ENCODE results near the gene NCEH1. TPM values are rescaled to one million over a fixed set of nuclear protein-coding genes. Genes with fewer than 3 reads are reported as not detected.

The NCEH1 gene
- total RNA-seq, 1 experiment from 2014 or later, result 73.0 TPM

- ATAC-seq (no peak), DNase-seq (ENCODE audit: low read depth, low spot score) (no peak)
- ChIA-PET CTCF (no interaction called here), POLR2A (interaction anchor here (0.6 kb wide), 1 partner anchor 30 kb away, joined by 4 read pairs; no protein-coding TSS in a partner anchor)
- BruUV-seq (replicated peaks), result no TSS peak
- H3K4me3 ChIP-seq (ENCODE audit: low read depth in 2 of 2, low read length in 2 of 2), result no peak overlapping the region
- H3K4me1 ChIP-seq (ENCODE audit: control insufficient read depth, insufficient read depth, low read length), result peaks cover 25% of the 10 kb centered on the region
- in situ Hi-C loops (cut with HindIII; ENCODE audit: low pct_unique_long_range_greater_than_20kb, low sequenced_read_pairs) (no loop called here), intact Hi-C loops (cut with micrococcal nuclease; ENCODE audit: unreplicated experiment) (no loop called here)
- no peaks in the 10 kb centered on the region for H3K27me3 ChIP-seq (ENCODE audit: control insufficient read depth, insufficient read depth, low read length)
- no peak overlapping the region for H3K27ac ChIP-seq (ENCODE audit: low read length)
- TF ChIP-seq REST (IDR thresholded peaks at IDR 0.05; ENCODE audit: insufficient read depth in 1 of 2, low read depth in 2 of 2, low read length in 1 of 2) (no peak), POLR2AphosphoS5 (IDR thresholded peaks at IDR 0.05; ENCODE audit: low read depth, low read length) (no peak), SIN3A (IDR thresholded peaks at IDR 0.05; ENCODE audit: borderline replicate concordance, insufficient read depth, low read depth, low read length) (no peak), TCF7L2 (IDR thresholded peaks at IDR 0.05; ENCODE audit: low read depth, low read length) (no peak)
- TF ChIP-seq, protein P1, sequence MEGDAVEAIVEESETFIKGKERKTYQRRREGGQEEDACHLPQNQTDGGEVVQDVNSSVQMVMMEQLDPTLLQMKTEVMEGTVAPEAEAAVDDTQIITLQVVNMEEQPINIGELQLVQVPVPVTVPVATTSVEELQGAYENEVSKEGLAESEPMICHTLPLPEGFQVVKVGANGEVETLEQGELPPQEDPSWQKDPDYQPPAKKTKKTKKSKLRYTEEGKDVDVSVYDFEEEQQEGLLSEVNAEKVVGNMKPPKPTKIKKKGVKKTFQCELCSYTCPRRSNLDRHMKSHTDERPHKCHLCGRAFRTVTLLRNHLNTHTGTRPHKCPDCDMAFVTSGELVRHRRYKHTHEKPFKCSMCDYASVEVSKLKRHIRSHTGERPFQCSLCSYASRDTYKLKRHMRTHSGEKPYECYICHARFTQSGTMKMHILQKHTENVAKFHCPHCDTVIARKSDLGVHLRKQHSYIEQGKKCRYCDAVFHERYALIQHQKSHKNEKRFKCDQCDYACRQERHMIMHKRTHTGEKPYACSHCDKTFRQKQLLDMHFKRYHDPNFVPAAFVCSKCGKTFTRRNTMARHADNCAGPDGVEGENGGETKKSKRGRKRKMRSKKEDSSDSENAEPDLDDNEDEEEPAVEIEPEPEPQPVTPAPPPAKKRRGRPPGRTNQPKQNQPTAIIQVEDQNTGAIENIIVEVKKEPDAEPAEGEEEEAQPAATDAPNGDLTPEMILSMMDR (IDR thresholded peaks at IDR 0.05), result no peak
- H3K9me3 ChIP-seq (ENCODE audit: control insufficient read depth, insufficient read depth, low read depth, low read length), result no peaks in the 10 kb centered on the region
- no peaks in the 10 kb centered on the region for H3K36me3 ChIP-seq (ENCODE audit: control insufficient read depth, insufficient read depth, low read length)
These were observed 56.4 kb downstream of the NCEH1 start for GRCh38 chr3:172654470-172654869.

DNA sequence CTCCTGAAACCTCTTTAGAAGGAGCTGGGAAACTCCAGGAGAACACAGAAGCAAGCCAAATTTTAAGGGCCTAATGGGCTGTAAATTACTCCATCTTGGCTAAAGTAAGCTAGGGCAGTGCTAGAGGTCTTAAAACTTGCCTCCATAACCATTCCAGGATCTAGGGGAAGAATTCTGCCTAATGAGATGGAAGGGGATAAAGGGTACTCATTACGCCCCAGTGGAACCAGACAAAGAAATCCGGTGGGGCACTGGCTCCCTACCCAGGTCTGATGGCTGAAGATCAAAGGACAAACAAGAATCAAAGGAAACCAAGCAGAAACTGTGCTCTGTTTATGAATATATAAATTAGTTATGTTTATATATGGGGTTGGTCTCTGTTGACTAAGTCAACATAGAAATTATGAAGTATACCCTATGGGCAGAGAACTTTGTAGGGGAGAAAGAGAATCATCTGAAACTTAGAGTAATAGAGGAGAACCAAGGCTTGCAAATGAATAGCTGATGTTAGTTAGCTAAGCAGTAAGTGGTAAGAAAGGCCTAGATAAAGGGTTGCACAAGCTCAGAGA lies 57.8 kb downstream of the NCEH1 start:
- Histone ChIP-seq H3K27me3 (ENCODE audit: control insufficient read depth, insufficient read depth, low read length) (no peaks in the 10 kb centered on the region), H3K9me3 (ENCODE audit: control insufficient read depth, insufficient read depth, low read depth, low read length) (no peaks in the 10 kb centered on the region), H3K36me3 (ENCODE audit: control insufficient read depth, insufficient read depth, low read length) (no peaks in the 10 kb centered on the region), H3K4me3 (ENCODE audit: low read depth in 2 of 2, low read length in 2 of 2) (no peak overlapping the region), H3K4me1 (ENCODE audit: control insufficient read depth, insufficient read depth, low read length) (peaks cover 23% of the 10 kb centered on the region), H3K27ac (ENCODE audit: low read length) (no peak overlapping the region)
- ChIA-PET POLR2A (no interaction called here), CTCF (no interaction called here)
- DNase-seq (ENCODE audit: low read depth, low spot score) (no peak), ATAC-seq (no peak)
- TF ChIP-seq REST (IDR thresholded peaks at IDR 0.05; ENCODE audit: insufficient read depth in 1 of 2, low read depth in 2 of 2, low read length in 1 of 2), result no peak
- no peak for TF ChIP-seq POLR2AphosphoS5 (IDR thresholded peaks at IDR 0.05; ENCODE audit: low read depth, low read length)
- TF ChIP-seq SIN3A (IDR thresholded peaks at IDR 0.05; ENCODE audit: borderline replicate concordance, insufficient read depth, low read depth, low read length), result no peak
- peak; percentile 70 for TF ChIP-seq TCF7L2 (IDR thresholded peaks at IDR 0.05; ENCODE audit: low read depth, low read length)
- TF ChIP-seq, protein P1 (IDR thresholded peaks at IDR 0.05), result no peak
- in situ Hi-C loops (cut with HindIII; ENCODE audit: low pct_unique_long_range_greater_than_20kb, low sequenced_read_pairs) (no loop called here), intact Hi-C loops (cut with micrococcal nuclease; ENCODE audit: unreplicated experiment) (no loop called here)
- no TSS peak for BruUV-seq (replicated peaks)
